GM23338 (cell line): Measurements from ENCODE around the gene C20orf204. TPM values are rescaled to one million over a fixed set of nuclear protein-coding genes. Genes with fewer than 3 reads are reported as not detected.
A peak's percentile ranks its signal among the peaks of the same experiment; 100 is the strongest.

Experiments
- ATAC-seq: fragments of 200-7000 bp; cut with Tn5 transposase; 3 replicates; pipeline ENCODE4 v1.9.1; 2020
- DNase-seq: peaks from one replicate; pipeline ENCODE4 v3.0.0-alpha.2; 2015; ENCODE audit warnings: low spot score
- H2AFZ ChIP-seq: fragments of 200-600 bp; sonication (generic); 2 replicates; pipeline ENCODE4 v1.8.0; 2016; ENCODE audit warnings: antibody characterized with exemption, mild to moderate bottlenecking, moderate library complexity
- H3F3A ChIP-seq: fragments of 200-600 bp; sonication (generic); replicated peaks from 2 replicates; pipeline ENCODE4 v1.8.0; 2017; ENCODE audit warnings: antibody characterized with exemption, mixed run types, low read depth
- H3K27ac ChIP-seq: fragments of 200-600 bp; sonication (generic); 2 replicates; pipeline ENCODE4 v1.6.1; 2016; ENCODE audit warnings: low read depth
- H3K27me3 ChIP-seq: fragments of 200-600 bp; sonication (generic); 2 replicates; pipeline ENCODE4 v1.8.0; 2016; ENCODE audit warnings: mild to moderate bottlenecking, mixed run types, moderate library complexity; ENCODE audit not compliant: insufficient read depth
- H3K36me3 ChIP-seq: fragments of 200-600 bp; sonication (generic); 2 replicates; pipeline ENCODE4 v1.8.0; 2016; ENCODE audit warnings: mild to moderate bottlenecking; ENCODE audit not compliant: insufficient read depth
- H3K4me1 ChIP-seq: fragments of 200-600 bp; sonication (generic); 2 replicates; pipeline ENCODE4 v1.8.0; 2016; ENCODE audit warnings: mild to moderate bottlenecking, moderate library complexity; ENCODE audit not compliant: insufficient read depth
- H3K4me2 ChIP-seq: fragments of 200-600 bp; sonication (generic); 2 replicates; pipeline ENCODE4 v1.7.1; 2017; ENCODE audit warnings: mixed run types
- H3K4me3 ChIP-seq: fragments of 200-600 bp; sonication (generic); 2 replicates; pipeline ENCODE4 v1.6.1; 2016; ENCODE audit warnings: mixed run types
- H3K79me2 ChIP-seq: fragments of 200-600 bp; sonication (generic); replicated peaks from 2 replicates; pipeline ENCODE4 v1.8.0; 2017; ENCODE audit warnings: mild to moderate bottlenecking; ENCODE audit not compliant: insufficient read depth
- H3K9me2 ChIP-seq: fragments of 200-600 bp; sonication (generic); 2 replicates; pipeline ENCODE4 v1.8.0; 2017; ENCODE audit not compliant: insufficient read depth
- H4K20me1 ChIP-seq: fragments of 200-600 bp; sonication (generic); replicated peaks from 2 replicates; pipeline ENCODE4 v1.8.0; 2017; ENCODE audit warnings: mild to moderate bottlenecking; ENCODE audit not compliant: insufficient read depth
- H3K27ac Mint-ChIP-seq: 2 replicates; pipeline ENCODE4 v1.8.0; 2020; ENCODE audit warnings: inconsistent platforms, mild to moderate bottlenecking, moderate library complexity, mixed read lengths
- H3K27me3 Mint-ChIP-seq: 3 replicates; pipeline ENCODE4 v1.8.0; 2022; ENCODE audit warnings: low read depth, mild to moderate bottlenecking, moderate library complexity, mixed read lengths, inconsistent platforms; ENCODE audit not compliant: insufficient read depth, poor library complexity
- H3K36me3 Mint-ChIP-seq: 3 replicates; pipeline ENCODE4 v1.8.0; 2021; ENCODE audit warnings: low read depth, mild to moderate bottlenecking, inconsistent platforms, moderate library complexity, mixed read lengths
- H3K4me1 Mint-ChIP-seq: 3 replicates; pipeline ENCODE4 v1.8.0; 2020; ENCODE audit warnings: mild to moderate bottlenecking, inconsistent platforms, mixed read lengths
- H3K4me3 Mint-ChIP-seq: 3 replicates; pipeline ENCODE4 v1.8.0; 2021; ENCODE audit warnings: moderate library complexity, mild to moderate bottlenecking, inconsistent platforms, mixed read lengths
- H3K9me3 Mint-ChIP-seq: 3 replicates; pipeline ENCODE4 v1.8.0; 2020; ENCODE audit warnings: moderate library complexity, mild to moderate bottlenecking, inconsistent platforms, mixed read lengths
- EZH2 ChIP-seq: fragments of 200-600 bp; sonication (generic); IDR thresholded peaks from one replicate; pipeline ENCODE4 v1.8.0; 2017; ENCODE audit warnings: antibody characterized with exemption, mild to moderate bottlenecking, low read depth; ENCODE audit not compliant: unreplicated experiment
- JUNB ChIP-seq: IDR thresholded peaks from one replicate; pipeline ENCODE4 v1.6.1; 2016; ENCODE audit warnings: antibody characterized with exemption; ENCODE audit not compliant: unreplicated experiment
- NANOG ChIP-seq: IDR thresholded peaks from 2 replicates; pipeline ENCODE4 v1.6.1; 2016; ENCODE audit warnings: antibody characterized with exemption, borderline replicate concordance
- ZNF331 ChIP-seq: fragments of 250-450 bp; sonication (Bioruptor Pico); IDR thresholded peaks from 2 replicates; pipeline ENCODE4 v1.5.0; 2020; ENCODE audit warnings: low read depth, mild to moderate bottlenecking, moderate library complexity
- ZNF462 ChIP-seq: fragments of 250-450 bp; sonication (Bioruptor Pico); IDR thresholded peaks from 2 replicates; pipeline ENCODE4 v1.5.0; 2020; ENCODE audit warnings: mild to moderate bottlenecking, moderate library complexity
- polyA plus RNA-seq: library from polyadenylated mRNA; unstranded; fragments of >200 nt; fragmentation: Nextera tagmentation; extraction: Ambion mirVana; gene quantifications from 2 replicates; pipeline ENCODE4 v1.2.1, GENCODE V29; 2016
- total RNA-seq: library from RNA; depleted of rRNA; stranded (reverse); fragments of >200 nt; shearing (Covaris generic); gene quantifications from 2 replicates; pipeline ENCODE4 v1.2.3, GENCODE V29; 2014

C20orf204 gene
- total and polyA plus RNA-seq, 2 experiments from 2014 or later = 0.73 to 0.82 TPM

- Histone ChIP-seq H3F3A (0 out of 2 replicates have a peak, but pooled peaks cover 10% of the 10 kb centered on the region), H3K4me1 (peaks cover 13% of the 10 kb centered on the region), H3K9me2 (no peaks in the 10 kb centered on the region), H3K4me2 (peak overlapping the region; percentile 76), H3K4me3 (peak overlapping the region; percentile 53), H3K27ac (no peak overlapping the region), H3K79me2 (no peaks in the 10 kb centered on the region), H3K36me3 (no peaks in the 10 kb centered on the region), H4K20me1 (no peaks in the 10 kb centered on the region), H3K27me3 (peaks cover 69% of the 10 kb centered on the region), H2AFZ (peak overlapping the region; percentile 95; the same call in 1 of the 2 replicates)
- peak; percentile 48 for TF ChIP-seq EZH2
- TF ChIP-seq NANOG = no peak
- TF ChIP-seq ZNF331 (CRISPR knock-in tag) = no peak
- TF ChIP-seq ZNF462 (CRISPR knock-in tag) = no peak
- no peak for TF ChIP-seq JUNB
- no peak overlapping the region for H3K27ac Mint-ChIP-seq
- ATAC-seq (peak; percentile 20), DNase-seq (peak; percentile 58)
- peaks cover 70% of the 10 kb centered on the region for H3K27me3 Mint-ChIP-seq
- H3K9me3 Mint-ChIP-seq = no peaks in the 10 kb centered on the region
- H3K36me3 Mint-ChIP-seq = no peaks in the 10 kb centered on the region; the same call in 2 of the 3 replicates
- peaks cover 20% of the 10 kb centered on the region for H3K4me1 Mint-ChIP-seq
- H3K4me3 Mint-ChIP-seq = no peak overlapping the region
These were observed 12.5 kb downstream of the C20orf204 start for GRCh38 chr20:64048402-64049044.
